ENCODE data around the gene PRELP. TPM values are rescaled to one million over a fixed set of nuclear protein-coding genes. Genes with fewer than 3 reads are reported as not detected.

Gene PRELP
- total RNA-seq, 1 donor from 2014 or later = 0.07 TPM

GRCh38 chr1:203518541-203518940 lies 42.9 kb downstream of the PRELP start:
- Histone ChIP-seq H3K9ac (ENCODE audit: low read length) (no peak overlapping the region), H3K9me3 (ENCODE audit: insufficient read depth, low read depth, low read length) (no peaks in the 10 kb centered on the region), H2AFZ (ENCODE audit: low read depth, low read length) (no peak overlapping the region), H3K4me3 (ENCODE audit: insufficient read depth, low read depth, low read length) (no peak overlapping the region), H3K4me1 (ENCODE audit: insufficient read depth, low read length) (peaks cover 51% of the 10 kb centered on the region), H3K36me3 (ENCODE audit: insufficient read depth, low read length) (no peaks in the 10 kb centered on the region), H4K20me1 (ENCODE audit: insufficient read depth, low read length) (no peaks in the 10 kb centered on the region), H3K4me2 (ENCODE audit: low read length) (no peak overlapping the region), H3K27ac (ENCODE audit: low read depth, low read length) (no peak overlapping the region), H3K79me2 (ENCODE audit: insufficient read depth, low read length) (no peaks in the 10 kb centered on the region), H3K27me3 (ENCODE audit: insufficient read depth, low read length) (no peaks in the 10 kb centered on the region)
- H3K4me3 Mint-ChIP-seq (ENCODE audit: unreplicated experiment) = peak overlapping the region; percentile 27
- H3K27ac Mint-ChIP-seq (ENCODE audit: unreplicated experiment) = no peak overlapping the region
- peaks cover 1% of the 10 kb centered on the region for H3K36me3 Mint-ChIP-seq (ENCODE audit: low read depth, unreplicated experiment)
- FAIRE-seq (no peak), DNase-seq (ENCODE audit: low read depth) (no peak)
- TF ChIP-seq EZH2 (IDR thresholded peaks at IDR 0.05; ENCODE audit: insufficient read depth, low read length) (no peak), CTCF (IDR thresholded peaks at IDR 0.05; ENCODE audit: insufficient read depth, low read depth, low read length) (no peak)
- H3K27me3 Mint-ChIP-seq (ENCODE audit: low read depth, unreplicated experiment) = peaks cover 2% of the 10 kb centered on the region
- peaks cover 37% of the 10 kb centered on the region for H3K4me1 Mint-ChIP-seq (ENCODE audit: low read depth, unreplicated experiment)
- H3K9me3 Mint-ChIP-seq (ENCODE audit: unreplicated experiment) = no peaks in the 10 kb centered on the region

- Histone ChIP-seq H3K27ac (ENCODE audit: low read depth, low read length) (peak overlapping the region; percentile 83), H3K79me2 (ENCODE audit: insufficient read depth, low read length) (no peaks in the 10 kb centered on the region)
- H3K27me3 Mint-ChIP-seq (ENCODE audit: low read depth, unreplicated experiment) = peaks cover 2% of the 10 kb centered on the region
These were observed 43.6 kb downstream of the PRELP start for GRCh38 chr1:203519053-203519840.

More at GRCh38 chr1:203519053-203519840, 43.6 kb downstream of the PRELP start:
- H3K36me3 ChIP-seq (ENCODE audit: insufficient read depth, low read length) = no peaks in the 10 kb centered on the region
- Mint-ChIP-seq H3K27ac (ENCODE audit: unreplicated experiment) (no peak overlapping the region), H3K9me3 (ENCODE audit: unreplicated experiment) (no peaks in the 10 kb centered on the region), H3K4me3 (ENCODE audit: unreplicated experiment) (no peak overlapping the region), H3K36me3 (ENCODE audit: low read depth, unreplicated experiment) (peaks cover 1% of the 10 kb centered on the region), H3K4me1 (ENCODE audit: low read depth, unreplicated experiment) (peaks cover 30% of the 10 kb centered on the region)
- FAIRE-seq (no peak), DNase-seq (ENCODE audit: low read depth) (no peak)
- H3K4me1 ChIP-seq (ENCODE audit: insufficient read depth, low read length) = peaks cover 44% of the 10 kb centered on the region
- TF ChIP-seq EZH2 (IDR thresholded peaks at IDR 0.05; ENCODE audit: insufficient read depth, low read length) (no peak), CTCF (IDR thresholded peaks at IDR 0.05; ENCODE audit: insufficient read depth, low read depth, low read length) (no peak)
- H3K27me3 ChIP-seq (ENCODE audit: insufficient read depth, low read length) = no peaks in the 10 kb centered on the region
- peak overlapping the region; percentile 70 for H3K9ac ChIP-seq (ENCODE audit: low read length)
- H2AFZ ChIP-seq (ENCODE audit: low read depth, low read length) = no peak overlapping the region
- no peak overlapping the region for H3K4me3 ChIP-seq (ENCODE audit: insufficient read depth, low read depth, low read length)
- H3K4me2 ChIP-seq (ENCODE audit: low read length) = no peak overlapping the region
- H3K9me3 ChIP-seq (ENCODE audit: insufficient read depth, low read depth, low read length) = no peaks in the 10 kb centered on the region
- no peaks in the 10 kb centered on the region for H4K20me1 ChIP-seq (ENCODE audit: insufficient read depth, low read length)

Data from astrocyte (in vitro differentiated cells and primary cell).